ENCODE measurements around the gene USP43. TPM values are rescaled to one million over a fixed set of nuclear protein-coding genes. Genes with fewer than 3 reads are reported as not detected.

USP43 gene
- total RNA-seq, 4 donors from 2014 or later = 0.07 TPM; not detected in 3

- ATAC-seq (no peak), DNase-seq (no peak)
- H3K36me3 ChIP-seq = no peaks in the 10 kb centered on the region
- intact Hi-C loops (cut with DNase I; ENCODE audit: low total_unique reads) = no loop called here
- no peaks in the 10 kb centered on the region for H3K4me1 ChIP-seq
- TF ChIP-seq CTCF (IDR thresholded peaks at IDR 0.05 in 4 of 5, conservative IDR thresholded peaks at IDR 0.05 in 1 of 5) (no peak), POLR2A (IDR thresholded peaks at IDR 0.05) (no peak)
- no peaks in the 10 kb centered on the region for H3K27me3 ChIP-seq
- no peak overlapping the region for H3K27ac ChIP-seq
- in situ Hi-C loops (cut with MboI; ENCODE audit: low sequenced_read_pairs in 4 of 4) = no loop called here
- no peaks in the 10 kb centered on the region for H3K9me3 ChIP-seq
- no peak overlapping the region for H3K4me3 ChIP-seq
Measured at GRCh38 chr17:9693755-9694154, 48.4 kb downstream of the USP43 start.

GRCh38 chr17:9696279-9697044 is 51.1 kb downstream of the USP43 start:
- Histone ChIP-seq H3K4me1 (no peaks in the 10 kb centered on the region), H3K27ac (no peak overlapping the region), H3K36me3 (no peaks in the 10 kb centered on the region), H3K9me3 (no peaks in the 10 kb centered on the region), H3K27me3 (no peaks in the 10 kb centered on the region), H3K4me3 (no peak overlapping the region)
- in situ Hi-C loops (cut with MboI; ENCODE audit: low sequenced_read_pairs in 4 of 4) (no loop called here), intact Hi-C loops (cut with DNase I; ENCODE audit: low total_unique reads) (no loop called here)
- ATAC-seq (no peak), DNase-seq (no peak)
- no peak for TF ChIP-seq CTCF (IDR thresholded peaks at IDR 0.05 in 4 of 5, conservative IDR thresholded peaks at IDR 0.05 in 1 of 5)
- no peak for TF ChIP-seq POLR2A (IDR thresholded peaks at IDR 0.05)

- no peak for TF ChIP-seq CTCF (IDR thresholded peaks at IDR 0.05 in 4 of 5, conservative IDR thresholded peaks at IDR 0.05 in 1 of 5)
- TF ChIP-seq POLR2A (IDR thresholded peaks at IDR 0.05) = no peak
- in situ Hi-C loops (cut with MboI; ENCODE audit: low sequenced_read_pairs in 4 of 4) = no loop called here
- intact Hi-C loops (cut with DNase I; ENCODE audit: low total_unique reads) = no loop called here
- no peak for ATAC-seq
- Histone ChIP-seq H3K4me1 (no peaks in the 10 kb centered on the region), H3K4me3 (no peak overlapping the region), H3K27me3 (no peaks in the 10 kb centered on the region), H3K9me3 (no peaks in the 10 kb centered on the region), H3K27ac (no peak overlapping the region), H3K36me3 (no peaks in the 10 kb centered on the region)
- DNase-seq = no peak
Measured at GRCh38 chr17:9700136-9700535, 54.8 kb downstream of the USP43 start.

GRCh38 chr17:9700754-9701476 is 55.6 kb downstream of the USP43 start:
- H3K4me3 ChIP-seq = no peak overlapping the region
- H3K9me3 ChIP-seq = no peaks in the 10 kb centered on the region
- intact Hi-C loops (cut with DNase I; ENCODE audit: low total_unique reads) = no loop called here
- DNase-seq = no peak
- in situ Hi-C loops (cut with MboI; ENCODE audit: low sequenced_read_pairs in 4 of 4) = no loop called here
- no peaks in the 10 kb centered on the region for H3K4me1 ChIP-seq
- H3K36me3 ChIP-seq = no peaks in the 10 kb centered on the region
- no peak overlapping the region for H3K27ac ChIP-seq
- TF ChIP-seq POLR2A (IDR thresholded peaks at IDR 0.05) (no peak), CTCF (IDR thresholded peaks at IDR 0.05 in 4 of 5, conservative IDR thresholded peaks at IDR 0.05 in 1 of 5) (no peak)
- H3K27me3 ChIP-seq = no peaks in the 10 kb centered on the region
- no peak for ATAC-seq
